SU-DHL-6 (cell line): ENCODE results near the gene CACUL1.

ENCODE experiments used
- H2AFZ ChIP-seq: fragments of 200-600 bp; sonication (generic); 2 replicates; pipeline ENCODE4 v1.6.1; 2014; ENCODE audit warnings: low read depth, mild to moderate bottlenecking, moderate library complexity, mixed read lengths, antibody characterized with exemption, low read length; ENCODE audit not compliant: severe bottlenecking
- H3F3A ChIP-seq: fragments of 200-600 bp; shearing (Covaris generic); 2 replicates; pipeline ENCODE4 v1.6.0; 2016; ENCODE audit warnings: antibody characterized with exemption, mild to moderate bottlenecking; ENCODE audit not compliant: insufficient read depth
- H3K27ac ChIP-seq: fragments of 200-600 bp; sonication (generic); 2 replicates; pipeline ENCODE4 v1.5.1; 2016; ENCODE audit warnings: low read depth, mild to moderate bottlenecking, low read length, moderate library complexity, mixed read lengths
- H3K27me3 ChIP-seq: fragments of 200-600 bp; sonication (generic), shearing (Covaris generic); 2 replicates; pipeline ENCODE4 v1.6.0; 2014; ENCODE audit warnings: mild to moderate bottlenecking, low read length
- H3K36me3 ChIP-seq: fragments of 200-600 bp; sonication (generic); 2 replicates; pipeline ENCODE4 v1.6.1; 2014; ENCODE audit warnings: mild to moderate bottlenecking, low read length, mixed read lengths
- H3K4me2 ChIP-seq: fragments of 300-600, 200-600 bp; shearing (Covaris generic), sonication (generic); 2 replicates; pipeline ENCODE4 v1.6.0; 2014; ENCODE audit warnings: low read length, low read depth, mild to moderate bottlenecking; ENCODE audit not compliant: poor library complexity, severe bottlenecking
- H3K4me3 ChIP-seq: fragments of 200-600 bp; sonication (generic); 2 replicates; pipeline ENCODE4 v1.5.1; 2014; ENCODE audit warnings: antibody characterized with exemption, low read length, mild to moderate bottlenecking, mixed read lengths; ENCODE audit not compliant: insufficient read depth, poor library complexity, severe bottlenecking
- H3K79me2 ChIP-seq: fragments of 200-600 bp; sonication (generic); 2 replicates; pipeline ENCODE4 v1.6.1; 2014; ENCODE audit warnings: mild to moderate bottlenecking, low read length, moderate library complexity; ENCODE audit not compliant: insufficient read depth
- H3K9ac ChIP-seq: fragments of 200-600 bp; sonication (generic); 2 replicates; pipeline ENCODE4 v1.7.0; 2014; ENCODE audit warnings: mild to moderate bottlenecking, low read length
- H3K9me2 ChIP-seq: fragments of 200-600 bp; sonication (generic); replicated peaks from 2 replicates; pipeline ENCODE4 v1.6.1; 2014; ENCODE audit warnings: low read length; ENCODE audit not compliant: insufficient read depth
- H3K9me3 ChIP-seq: fragments of 200-600 bp; sonication (generic); 2 replicates; pipeline ENCODE4 v1.6.1; 2014; ENCODE audit warnings: low read length, mixed read lengths; ENCODE audit not compliant: insufficient read depth
- H4K20me1 ChIP-seq: fragments of 200-600 bp; sonication (generic); 2 replicates; pipeline ENCODE4 v1.6.1; 2014; ENCODE audit warnings: low read depth, mild to moderate bottlenecking, antibody characterized with exemption, low read length, moderate library complexity, mixed read lengths
- CTCF ChIP-seq: fragments of 200-600 bp; sonication (generic); IDR thresholded peaks from one replicate; pipeline ENCODE4 v1.5.1; 2017; ENCODE audit warnings: antibody characterized with exemption, mild to moderate bottlenecking, low read length, moderate library complexity; ENCODE audit not compliant: insufficient read depth, poor library complexity, severe bottlenecking
- EZH2phosphoT487 ChIP-seq: fragments of 200-600 bp; sonication (generic), shearing (Covaris generic); conservative IDR thresholded peaks from 2 replicates; pipeline ENCODE4 v1.6.1; 2018; ENCODE audit warnings: mild to moderate bottlenecking, antibody characterized with exemption, low read length, moderate library complexity, mixed read lengths

Gene CACUL1

GRCh38 chr10:118754556-118755423, at the start of gene CACUL1:
CACUL1 (minus strand) TSS chr10:118754970; CDS start chr10:118754762, 208 bp downstream.
- Histone ChIP-seq H3K9ac (peak within 1 kb of the TSS; percentile 84), H3K9me2 (no peaks in the 10 kb centered on the region), H3K4me2 (peak within 1 kb of the TSS; percentile 85), H3F3A (no peaks in the 10 kb centered on the region), H3K4me3 (peak within 1 kb of the TSS; percentile 70), H3K27me3 (no peaks in the 10 kb centered on the region), H4K20me1 (peaks cover 17% of the 10 kb centered on the region), H3K27ac (peak within 1 kb of the TSS; percentile 49), H3K36me3 (no peaks in the 10 kb centered on the region), H3K79me2 (peaks cover 44% of the 10 kb centered on the region), H3K9me3 (no peaks in the 10 kb centered on the region), H2AFZ (peak within 1 kb of the TSS; percentile 83)
- no peak for TF ChIP-seq EZH2phosphoT487
- no peak for TF ChIP-seq CTCF

- no peaks in the 10 kb centered on the region for H3K9me3 ChIP-seq
- no peak overlapping the region for H3K9ac ChIP-seq
- H3K4me2 ChIP-seq, result no peak overlapping the region
- no peaks in the 10 kb centered on the region for H3K27me3 ChIP-seq
- H3K27ac ChIP-seq, result no peak overlapping the region
- no peaks in the 10 kb centered on the region for H3K79me2 ChIP-seq
- no peaks in the 10 kb centered on the region for H3K36me3 ChIP-seq
- no peak for TF ChIP-seq CTCF
- TF ChIP-seq EZH2phosphoT487, result no peak
- H2AFZ ChIP-seq, result no peak overlapping the region
- H3F3A ChIP-seq, result no peaks in the 10 kb centered on the region
- no peaks in the 10 kb centered on the region for H3K9me2 ChIP-seq
- H4K20me1 ChIP-seq, result no peaks in the 10 kb centered on the region
- H3K4me3 ChIP-seq, result no peak overlapping the region
Observed at GRCh38 chr10:118804262-118804773, 49.5 kb upstream of the CACUL1 start.

- Histone ChIP-seq H2AFZ (no peak overlapping the region), H3F3A (no peaks in the 10 kb centered on the region), H3K27me3 (no peaks in the 10 kb centered on the region), H3K9me3 (no peaks in the 10 kb centered on the region), H4K20me1 (no peaks in the 10 kb centered on the region), H3K4me2 (no peak overlapping the region), H3K27ac (no peak overlapping the region), H3K79me2 (no peaks in the 10 kb centered on the region), H3K9ac (no peak overlapping the region), H3K4me3 (no peak overlapping the region), H3K9me2 (no peaks in the 10 kb centered on the region), H3K36me3 (no peaks in the 10 kb centered on the region)
- TF ChIP-seq CTCF (no peak), EZH2phosphoT487 (no peak)
Observed at GRCh38 chr10:118802126-118802793, 47.5 kb upstream of the CACUL1 start.
